Hematopoietic multipotent progenitor cell treated with erythropoietin and hydrocortisone succinate and interleukin-3 and kit ligand, for 17 days (in vitro differentiated cells): ENCODE results near the gene RNF207.

Source experiments
- DNase-seq: peaks from one replicate; pipeline ENCODE4 v3.0.0-alpha.2; 2015; ENCODE audit warnings: low spot score

The RNF207 gene

DNA sequence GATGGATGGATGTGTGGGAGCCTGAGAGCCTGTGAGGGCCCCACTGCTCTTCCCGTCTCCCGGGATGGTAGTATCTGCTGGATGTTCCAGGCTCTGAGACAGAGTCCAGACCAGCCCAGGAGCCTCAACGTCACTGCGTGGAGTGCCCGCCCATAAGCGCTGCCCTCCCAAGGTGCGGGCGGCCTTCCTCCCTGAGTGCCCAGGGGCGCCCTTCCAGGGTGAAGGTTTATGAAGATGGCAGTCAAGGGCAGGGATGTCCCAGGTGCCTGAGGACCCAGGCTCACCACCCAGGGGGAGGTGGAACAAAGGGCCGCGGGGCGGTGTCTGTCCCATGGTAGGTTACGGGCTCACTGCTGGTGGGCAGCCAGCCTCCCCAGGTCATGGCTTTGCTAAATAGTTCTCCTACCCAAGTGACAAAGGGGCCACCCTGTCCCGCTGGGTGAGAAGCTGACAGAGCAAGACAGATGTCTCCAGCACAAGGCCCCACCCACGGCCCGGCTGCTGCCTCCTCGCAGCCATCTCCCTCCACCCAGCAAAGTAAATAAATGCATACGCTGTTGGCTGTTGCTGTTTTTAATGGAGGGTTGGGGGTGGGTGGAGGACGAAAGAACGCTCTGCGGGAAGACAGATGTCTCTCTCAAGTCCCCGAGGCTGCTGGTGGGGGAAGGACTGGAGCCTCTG lies 63.9 kb downstream of the RNF207 start:
- no peak for DNase-seq

DNA sequence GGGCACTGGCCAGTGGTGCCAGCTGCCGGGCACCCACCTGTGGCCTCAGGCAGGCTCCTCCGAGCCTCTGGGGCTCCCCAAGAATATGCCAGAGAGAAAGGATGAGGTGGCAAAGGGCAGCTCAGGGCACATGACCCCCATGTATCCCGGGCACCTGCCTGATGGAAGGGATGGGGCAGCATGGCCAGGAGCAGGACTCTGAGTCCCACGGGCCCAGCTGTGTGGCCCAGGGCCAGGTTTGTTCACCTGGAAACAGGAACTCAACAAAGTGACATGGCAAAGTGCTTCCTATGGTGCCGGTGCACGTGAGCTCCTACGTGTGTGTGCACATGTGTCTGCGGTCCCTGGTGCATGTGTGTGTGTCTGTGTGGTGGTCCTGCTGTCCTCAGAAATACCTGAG lies 64.5 kb downstream of the RNF207 start:
- DNase-seq = no peak
